GM19043 (cell line): ENCODE data around the gene HOXA3.

Experiments used
- ATAC-seq: cut with Tn5 transposase; IDR thresholded peaks from one replicate; pipeline ENCODE4 v1.9.1; 2021; ENCODE audit warnings: low read depth; ENCODE audit not compliant: unreplicated experiment

The HOXA3 gene

DNA sequence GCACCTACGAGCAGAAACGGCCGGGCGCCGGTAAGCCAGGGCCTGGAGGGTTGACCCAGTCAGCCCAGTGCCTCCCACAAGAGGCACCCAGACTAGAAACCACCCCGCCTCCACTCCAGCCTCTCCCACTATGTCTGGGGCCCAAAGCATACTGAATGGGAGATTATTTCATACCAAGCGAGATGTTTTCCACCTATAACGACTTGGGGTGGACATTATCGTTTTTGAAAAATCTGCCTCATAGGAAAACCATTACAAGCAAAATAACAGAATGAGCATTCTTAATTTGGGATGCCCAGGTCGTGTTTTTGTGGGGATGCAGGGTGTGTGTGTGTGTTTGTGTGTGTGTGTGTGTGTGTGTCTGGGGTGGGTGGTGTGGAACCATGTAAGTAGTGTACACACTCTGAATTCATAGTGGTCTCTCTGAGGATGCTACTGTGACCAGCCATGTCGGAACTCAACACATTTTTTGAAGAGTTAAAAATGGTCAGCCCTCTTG lies 6.4 kb downstream of the HOXA3 start:
- no peak for ATAC-seq

DNA sequence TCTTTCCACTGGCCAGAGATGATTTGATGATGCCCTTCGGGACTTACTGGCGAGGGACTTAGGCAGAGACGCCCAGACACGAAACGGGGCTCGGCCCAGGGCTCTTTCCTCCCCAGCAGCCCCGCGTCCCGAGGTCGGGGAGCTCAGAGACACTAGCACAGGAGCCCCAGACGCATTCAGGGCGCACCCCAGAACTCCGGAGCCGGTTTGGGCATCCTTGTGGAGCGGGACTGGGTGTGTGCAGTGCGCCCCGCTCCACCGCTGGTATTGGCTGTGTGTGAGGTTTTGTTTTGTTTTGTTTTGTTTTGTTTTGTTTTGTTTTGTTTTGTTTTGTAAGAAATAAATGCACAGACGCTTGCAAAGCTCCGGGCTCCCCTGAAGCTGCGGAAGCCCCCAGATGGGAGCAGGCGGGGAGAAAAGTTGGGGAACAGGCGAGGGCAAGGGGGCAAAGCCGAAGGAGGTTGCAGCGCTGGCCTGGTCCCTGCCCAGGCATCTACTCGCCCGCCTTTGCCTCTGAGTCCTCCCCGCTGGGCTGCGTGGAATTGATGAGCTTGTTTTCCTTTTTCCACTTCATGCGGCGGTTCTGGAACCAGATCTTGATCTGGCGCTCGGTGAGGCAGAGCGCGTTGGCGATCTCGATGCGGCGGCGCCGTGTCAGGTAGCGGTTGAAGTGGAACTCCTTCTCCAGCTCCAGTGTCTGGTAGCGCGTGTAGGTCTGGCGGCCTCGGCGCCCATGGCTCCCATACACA lies 7.0 kb downstream of the HOXA3 start:
- ATAC-seq, result no peak

DNA sequence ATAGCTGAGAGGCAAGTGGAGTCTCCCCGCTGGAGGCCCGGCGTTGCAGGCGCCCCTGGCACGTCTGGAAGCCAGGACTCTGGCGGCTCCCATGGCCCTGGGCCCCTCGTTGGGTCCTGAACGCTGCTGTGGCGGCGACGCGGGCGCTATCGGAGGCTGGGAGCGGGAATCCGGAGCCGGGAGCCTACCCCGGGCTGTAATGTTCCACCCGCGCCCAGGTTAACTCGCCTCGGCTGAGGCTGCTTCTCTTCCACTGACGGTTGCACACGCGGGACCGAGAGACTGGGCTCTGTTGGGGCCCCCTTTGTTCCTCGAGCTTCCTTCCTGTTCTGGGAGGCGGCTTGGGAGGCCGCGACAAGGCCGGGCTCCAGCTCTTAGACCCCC lies 7.6 kb downstream of the HOXA3 start:
- ATAC-seq, result no peak

DNA sequence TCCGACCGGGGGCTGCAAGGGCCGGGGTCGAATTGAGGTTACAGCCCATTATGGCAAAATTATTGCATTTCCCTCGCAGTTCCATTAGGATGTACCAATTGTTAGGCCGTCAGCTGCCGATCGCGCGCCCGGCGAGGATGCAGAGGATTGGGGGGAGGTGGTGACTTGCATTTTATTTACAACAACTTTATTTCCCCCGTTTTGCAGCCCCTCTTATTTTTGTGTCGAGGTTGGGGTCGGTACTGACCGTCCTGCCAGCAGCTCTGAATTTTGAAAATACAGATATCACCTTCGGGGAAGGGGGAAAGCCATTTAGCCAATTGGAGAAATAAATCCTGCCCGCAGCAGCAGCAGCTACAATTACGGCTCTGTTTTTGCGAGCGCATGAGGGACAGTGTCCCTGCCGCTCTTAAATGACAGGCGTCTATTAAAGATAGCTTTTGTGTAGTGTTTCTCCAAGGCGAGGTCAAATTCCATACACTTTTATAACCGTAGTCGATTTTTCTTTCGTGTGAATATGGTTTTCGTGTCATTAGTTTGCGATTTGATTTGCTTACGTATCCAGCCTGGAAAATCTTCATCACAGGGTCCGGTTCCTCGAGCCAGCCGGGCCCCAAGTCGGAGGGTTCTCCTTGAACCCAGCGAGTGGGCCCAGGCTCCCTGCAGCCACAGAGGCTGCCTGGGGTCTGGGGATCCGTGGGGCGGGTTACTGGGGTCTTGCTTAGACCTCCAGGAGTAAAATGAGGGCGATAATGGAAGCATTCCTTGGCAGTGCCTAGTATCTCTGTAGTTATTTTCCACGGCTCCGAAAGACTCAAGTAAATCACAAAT lies 8.2 kb downstream of the HOXA3 start:
- ATAC-seq, result no peak

DNA sequence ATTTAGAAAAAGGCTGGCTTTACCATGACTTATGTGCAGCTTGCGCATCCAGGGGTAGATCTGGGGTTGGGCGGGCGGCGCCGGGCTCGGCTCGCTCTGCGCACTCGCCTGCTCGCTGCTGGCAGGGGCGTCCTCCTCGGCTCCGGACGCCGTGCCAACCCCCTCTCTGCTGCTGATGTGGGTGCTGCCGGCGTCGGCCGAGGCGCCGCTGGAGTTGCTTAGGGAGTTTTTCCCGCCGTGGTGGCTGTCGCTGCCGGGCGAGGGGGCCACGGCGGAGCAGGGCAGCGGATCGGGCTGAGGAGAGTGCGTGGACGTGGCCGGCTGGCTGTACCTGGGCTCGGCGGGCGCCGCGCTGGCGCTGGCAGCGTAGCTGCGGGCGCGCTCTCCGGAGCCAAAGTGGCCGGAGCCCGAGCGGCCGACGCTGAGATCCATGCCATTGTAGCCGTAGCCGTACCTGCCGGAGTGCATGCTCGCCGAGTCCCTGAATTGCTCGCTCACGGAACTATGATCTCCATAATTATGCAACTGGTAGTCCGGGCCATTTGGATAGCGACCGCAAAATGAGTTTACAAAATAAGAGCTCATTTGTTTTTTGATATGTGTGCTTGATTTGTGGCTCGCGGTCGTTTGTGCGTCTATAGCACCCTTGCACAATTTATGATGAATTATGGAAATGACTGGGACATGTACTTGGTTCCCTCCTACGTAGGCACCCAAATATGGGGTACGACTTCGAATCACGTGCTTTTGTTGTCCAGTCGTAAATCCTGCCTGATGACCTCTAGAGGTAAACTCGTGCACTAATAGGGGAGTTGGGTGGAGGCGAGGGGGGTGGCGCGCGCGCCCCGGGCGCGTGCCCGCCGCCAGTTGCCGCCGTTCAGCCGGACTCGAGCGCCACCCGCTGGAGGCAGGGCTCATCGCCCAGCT lies 9.1 kb downstream of the HOXA3 start, which contains the start of gene HOXA5:
HOXA5 (minus strand) TSS at position 659 of the 927 bp plus-strand sequence; CDS start at position 585, 74 bp downstream.
- ATAC-seq, result no peak

DNA sequence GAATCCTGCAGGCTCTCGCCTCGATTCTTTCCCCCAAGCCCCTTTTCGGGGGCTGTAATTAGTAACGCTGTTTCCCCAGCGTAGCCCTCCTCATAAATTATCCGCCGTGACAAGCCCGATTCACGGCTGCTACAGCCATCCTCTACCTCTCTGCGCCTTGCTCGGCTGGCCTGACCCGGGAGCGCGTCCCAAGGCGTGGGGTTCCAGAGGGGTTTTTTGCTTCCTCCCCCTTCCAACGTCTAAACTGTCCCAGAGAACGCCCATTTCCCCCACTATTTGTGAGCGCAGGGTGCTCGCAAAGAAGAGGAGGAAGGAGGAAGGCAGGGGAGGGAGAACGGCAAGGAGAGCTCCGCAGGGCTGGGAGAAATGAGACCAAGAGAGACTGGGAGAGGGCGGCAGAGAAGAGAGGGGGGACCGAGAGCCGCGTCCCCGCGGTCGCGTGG lies 9.8 kb downstream of the HOXA3 start:
- no peak for ATAC-seq

DNA sequence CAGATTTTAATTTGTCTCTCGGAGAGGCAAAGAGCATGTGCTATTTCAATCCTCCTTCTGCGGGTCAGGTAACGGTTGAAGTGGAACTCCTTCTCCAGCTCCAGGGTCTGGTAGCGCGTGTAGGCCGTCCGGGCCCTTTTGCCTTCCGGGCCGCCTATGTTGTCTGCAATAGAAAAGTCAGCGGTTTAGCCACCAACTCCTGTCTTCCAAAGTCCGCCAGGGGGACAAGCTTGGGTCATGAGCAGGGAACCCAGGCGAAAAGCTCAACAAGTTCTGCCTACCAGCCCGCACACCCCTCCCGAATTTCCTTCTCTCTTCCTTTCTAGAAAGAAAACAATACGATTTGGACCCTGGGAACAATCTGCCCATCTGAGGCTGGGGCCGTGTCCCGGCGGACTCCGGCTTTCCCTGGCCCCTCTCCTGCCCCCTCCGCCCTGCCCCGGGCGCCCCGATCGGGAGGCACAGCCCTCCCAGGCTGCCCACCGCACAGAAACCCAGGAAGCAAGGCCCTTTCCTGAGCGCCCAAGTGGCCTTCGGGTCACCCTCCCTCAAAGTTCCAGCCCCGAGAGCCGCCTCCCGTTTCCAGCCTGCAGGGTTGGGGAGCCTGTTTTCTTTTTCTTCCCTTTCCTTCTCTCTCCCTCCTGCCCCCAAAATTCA lies 10.3 kb downstream of the HOXA3 start:
- no peak for ATAC-seq

DNA sequence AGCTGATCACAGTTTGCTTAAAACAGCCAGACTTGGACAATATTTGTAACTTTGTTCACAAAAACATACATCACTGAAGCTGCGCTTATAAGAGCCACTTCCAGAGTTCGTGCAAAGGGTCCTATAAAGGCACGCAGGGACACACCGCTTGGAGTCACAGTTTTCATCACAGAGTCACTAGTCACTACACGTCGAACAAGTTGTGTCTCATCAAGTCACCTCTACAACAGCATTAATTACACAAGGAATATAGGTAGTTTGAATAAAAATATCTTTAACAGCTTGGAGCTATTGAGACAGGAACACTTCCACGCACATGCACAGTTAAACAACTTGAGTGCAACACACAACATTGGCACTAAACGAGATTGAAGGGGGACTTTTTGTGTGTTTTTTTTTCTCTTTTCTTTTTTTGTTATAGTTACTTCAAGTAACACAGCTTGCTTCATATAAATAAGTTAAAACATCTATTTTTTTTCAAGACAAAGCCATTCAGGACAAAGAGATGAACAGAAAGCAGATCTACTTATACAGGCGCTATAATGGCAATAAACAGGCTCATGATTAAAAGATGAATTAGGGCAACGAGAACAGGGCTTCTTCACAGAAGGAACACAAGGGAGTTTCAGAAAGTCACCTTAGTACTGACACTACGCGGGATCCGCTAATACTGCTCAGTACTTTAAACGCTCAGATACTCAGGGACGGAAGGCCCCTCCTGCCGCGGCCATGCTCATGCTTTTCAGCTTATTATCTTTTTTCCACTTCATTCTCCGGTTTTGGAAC lies 11.1 kb downstream of the HOXA3 start:
- no peak for ATAC-seq

DNA sequence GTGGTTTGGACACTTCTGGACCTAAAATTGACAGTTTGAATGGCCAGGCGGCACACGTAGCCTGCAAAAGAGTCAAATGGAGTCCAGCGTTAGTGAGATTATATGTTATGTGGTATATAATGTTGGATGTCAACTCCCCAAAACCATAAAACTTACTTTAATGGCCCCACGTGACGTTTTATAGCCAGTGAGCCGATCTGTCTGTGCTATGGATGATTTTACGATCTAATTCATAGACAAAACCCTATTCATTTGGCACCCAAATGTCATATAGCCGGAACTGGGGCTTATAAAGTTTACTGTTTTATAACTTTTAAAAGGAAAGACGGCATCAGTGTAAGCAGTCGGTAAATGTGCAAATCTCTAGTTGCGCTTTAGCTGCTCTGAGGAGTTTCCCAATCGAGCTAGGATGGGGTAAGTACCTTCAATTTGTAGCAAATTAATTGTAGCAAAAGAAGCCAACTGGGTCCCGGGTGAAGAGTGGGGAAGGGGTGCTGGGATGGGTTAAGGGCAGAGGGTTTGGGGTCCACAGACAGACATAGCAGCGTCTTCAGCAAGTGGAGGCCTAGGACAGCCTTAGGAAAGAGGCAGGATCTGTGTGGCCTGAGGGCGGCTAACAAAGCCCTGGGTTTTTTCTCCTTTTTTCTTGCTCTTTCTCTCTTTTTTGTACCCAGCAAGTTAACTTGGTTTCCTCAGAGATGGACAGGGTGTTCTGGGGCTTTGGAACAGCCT lies 12.1 kb downstream of the HOXA3 start:
- no peak for ATAC-seq

DNA sequence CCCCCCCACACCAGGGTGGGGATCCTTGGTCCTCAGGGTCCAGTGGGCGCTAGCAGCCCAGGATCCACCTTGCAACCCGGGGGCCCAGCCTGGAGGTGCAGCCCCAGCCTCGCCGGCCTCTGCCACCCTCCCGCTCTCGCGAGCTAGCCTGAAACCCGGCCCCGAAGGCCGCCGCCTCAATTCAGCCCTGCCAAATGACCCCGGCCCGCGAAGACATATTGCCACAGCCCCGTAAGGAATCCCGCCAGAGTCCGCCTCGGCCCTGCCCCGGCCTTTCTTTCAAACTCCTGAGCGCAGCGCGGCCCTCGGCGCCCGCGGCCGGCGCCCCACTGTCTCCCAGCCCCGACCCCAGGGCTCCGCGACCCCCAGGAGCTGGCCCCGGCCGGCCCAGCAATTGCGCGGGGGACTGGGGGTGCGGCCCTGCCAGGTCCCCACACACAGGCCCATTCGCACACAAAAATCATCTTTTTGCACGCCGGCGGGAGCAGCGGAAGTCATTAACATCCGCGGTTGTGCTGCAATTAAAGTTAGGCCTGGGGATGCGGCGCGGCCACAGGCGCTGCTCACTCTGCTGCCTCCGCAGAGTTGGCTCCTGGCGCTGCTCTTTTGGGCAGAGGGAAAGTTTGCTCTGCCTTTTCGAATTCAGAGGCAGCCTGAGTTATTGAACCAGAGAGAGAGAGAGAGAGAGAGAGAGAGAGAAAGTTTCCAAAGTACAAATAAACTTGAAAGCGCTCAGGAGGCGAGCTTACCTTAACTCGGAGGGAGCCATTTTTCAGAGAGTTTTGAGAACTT lies 12.9 kb downstream of the HOXA3 start:
- no peak for ATAC-seq

DNA sequence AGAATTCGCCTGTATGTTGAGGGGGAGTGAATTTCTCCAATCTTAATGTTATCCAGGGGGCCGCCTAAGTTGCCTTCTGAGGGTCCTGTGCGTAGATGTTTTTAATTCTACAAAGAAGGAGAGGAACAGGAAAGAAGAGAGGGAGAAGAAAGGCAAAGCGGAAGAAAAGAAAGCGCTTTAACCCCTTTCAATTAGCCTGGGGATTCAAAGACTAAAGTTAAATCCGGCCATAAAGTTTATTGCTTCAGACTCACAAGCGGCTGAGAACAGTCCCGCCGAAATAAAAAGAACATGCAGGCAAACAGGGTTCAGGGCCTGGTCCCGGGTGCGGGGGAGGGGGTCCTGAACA lies 13.4 kb downstream of the HOXA3 start:
- no peak for ATAC-seq

DNA sequence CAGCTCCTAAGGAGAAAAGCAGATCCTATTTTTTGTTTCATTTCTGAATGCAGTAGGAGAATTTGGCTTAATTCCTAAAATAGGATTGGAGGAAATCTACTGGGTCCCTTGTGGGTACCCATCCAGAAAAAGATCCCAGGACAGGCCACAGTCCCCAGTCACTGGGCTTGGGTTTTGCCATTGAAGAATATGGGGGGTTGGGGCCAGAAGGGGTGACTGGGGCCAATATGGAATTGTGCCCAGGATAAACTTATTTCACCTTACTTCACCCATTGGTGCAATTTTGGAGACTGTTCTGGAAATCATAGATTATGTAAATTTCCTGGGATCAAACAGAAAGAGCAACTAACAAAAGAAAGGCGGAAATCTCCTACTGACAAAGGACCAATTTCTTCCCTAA lies 13.9 kb downstream of the HOXA3 start:
- ATAC-seq, result no peak

DNA sequence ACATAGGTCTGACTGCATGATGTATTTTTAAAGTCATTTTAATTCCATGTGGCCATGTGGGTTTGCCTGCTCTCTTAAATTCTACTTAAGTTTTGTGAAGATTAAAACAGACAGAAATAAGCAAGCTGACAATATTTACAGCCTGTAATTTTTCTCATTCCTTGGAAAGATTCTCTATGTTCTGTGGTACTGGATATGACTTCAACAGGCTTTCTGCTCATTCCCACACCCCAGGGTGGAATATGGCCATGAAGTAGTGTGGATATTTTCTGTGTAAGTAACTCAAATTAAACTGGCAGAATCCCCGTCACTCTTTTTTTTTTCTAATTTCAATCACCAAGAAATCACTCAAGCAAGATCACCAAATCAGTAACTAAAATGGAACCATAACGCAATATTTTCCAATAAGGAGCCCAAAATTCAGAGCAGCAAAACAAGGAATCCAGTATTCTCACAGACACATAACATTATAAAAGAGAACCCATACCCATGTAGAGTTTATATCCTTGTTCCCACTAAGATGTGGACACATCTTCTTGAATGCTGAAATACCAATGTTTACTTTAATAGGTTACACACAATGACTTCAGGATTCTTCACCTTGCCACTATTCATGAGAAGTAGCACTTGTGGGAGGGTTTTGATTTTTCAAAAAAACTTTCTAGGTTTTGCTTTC lies 14.6 kb downstream of the HOXA3 start:
- ATAC-seq, result no peak

DNA sequence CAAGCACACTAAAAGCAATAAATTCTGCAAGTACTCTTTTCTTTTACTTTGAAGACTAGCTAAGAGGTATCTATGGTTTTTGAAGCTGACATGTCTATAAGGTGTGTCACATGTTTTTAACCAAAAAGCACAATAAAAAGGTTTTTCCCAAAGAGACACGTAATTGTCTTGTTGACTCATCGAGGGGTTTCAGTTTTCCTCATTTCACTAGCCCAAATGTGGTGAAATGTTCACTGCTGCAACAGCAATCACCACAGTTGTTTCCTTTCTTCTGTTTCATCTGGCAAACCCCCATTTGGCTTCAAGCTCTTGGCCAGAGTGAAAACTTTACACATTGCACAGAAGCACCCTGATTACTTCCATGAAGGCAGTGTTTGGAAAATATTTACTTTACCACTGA lies 18.0 kb downstream of the HOXA3 start:
- ATAC-seq, result no peak

DNA sequence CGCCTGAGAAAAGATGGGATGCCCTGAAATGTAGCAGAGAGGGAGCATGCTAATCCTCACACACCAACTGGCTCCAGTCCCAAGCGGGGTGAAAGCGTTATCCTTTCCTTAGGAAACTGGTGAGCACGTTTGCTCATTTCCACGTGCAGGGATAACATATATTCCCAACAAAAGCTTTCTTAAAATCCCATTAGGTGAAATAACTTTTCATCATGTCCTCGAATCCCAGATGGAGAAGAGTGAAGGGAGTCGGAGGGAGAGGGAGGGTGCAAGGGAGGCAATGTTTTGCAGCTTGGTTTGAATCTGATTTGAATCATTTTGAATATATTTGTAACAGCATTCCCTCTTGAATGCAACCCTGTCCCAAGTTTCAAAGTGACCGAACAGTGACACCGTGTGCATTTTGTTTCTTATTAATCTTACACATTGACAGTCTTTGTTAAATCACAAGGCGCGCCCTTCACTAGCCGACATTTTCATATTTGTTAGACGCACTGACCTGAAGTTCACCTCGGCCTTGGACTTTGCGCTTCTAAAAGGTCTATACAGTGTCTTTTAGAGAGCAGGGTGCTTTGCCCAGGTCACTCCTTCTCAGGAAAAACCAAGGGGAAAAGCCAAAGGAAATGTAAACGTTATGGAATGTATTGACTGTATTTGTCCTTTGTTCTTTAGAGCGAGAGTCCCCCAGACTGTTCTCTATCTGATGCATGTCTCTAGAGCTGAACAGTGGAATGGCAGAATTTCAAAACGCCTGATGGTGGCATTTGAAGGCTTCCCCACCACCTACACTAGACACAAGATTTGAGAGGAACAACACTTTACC lies 18.8 kb downstream of the HOXA3 start:
- no peak for ATAC-seq

DNA sequence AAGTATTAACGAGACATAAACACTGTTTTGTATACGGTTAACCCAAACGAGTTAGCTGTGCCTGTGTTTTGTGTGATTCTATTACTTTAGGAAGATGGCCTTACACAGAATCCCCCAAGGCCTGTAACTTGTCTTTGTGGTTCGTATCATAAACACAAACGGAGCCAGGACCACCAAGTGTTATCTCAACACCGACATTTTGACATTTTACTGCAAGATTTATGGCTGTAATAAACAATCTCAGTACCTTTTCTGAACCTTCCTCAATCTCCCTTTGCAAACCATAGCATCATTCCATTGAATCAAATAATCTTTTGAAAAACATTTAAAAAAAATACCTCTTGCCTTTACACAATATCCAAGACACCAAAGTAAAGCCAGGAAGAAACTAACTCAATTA lies 19.4 kb downstream of the HOXA3 start:
- ATAC-seq, result no peak

DNA sequence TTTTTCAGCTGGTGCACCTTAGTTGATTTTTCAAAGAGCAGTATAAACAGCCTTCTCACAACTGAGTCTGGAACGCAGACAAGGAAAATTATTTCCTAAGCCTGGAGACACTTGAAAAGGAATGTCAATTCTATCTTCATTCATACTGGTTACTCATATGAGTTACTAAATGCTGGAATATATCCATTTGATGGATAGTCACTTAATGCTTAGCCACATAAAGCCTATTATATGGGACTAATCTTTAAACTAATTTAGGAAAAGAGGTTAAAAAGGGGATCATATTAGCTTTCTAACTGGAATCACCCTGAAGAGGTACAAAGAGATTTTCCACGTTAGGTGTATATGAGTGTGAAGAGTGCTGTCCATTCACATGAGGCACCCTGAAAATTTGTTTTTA lies 20.2 kb downstream of the HOXA3 start:
- ATAC-seq, result no peak
